ENCODE data around the gene PPM1B. TPM values are rescaled to one million over a fixed set of nuclear protein-coding genes. Genes with fewer than 3 reads are reported as not detected.

PPM1B gene
- total and polyA plus RNA-seq, 2 experiments from 2014 or later = 112 to 134 TPM

DNA sequence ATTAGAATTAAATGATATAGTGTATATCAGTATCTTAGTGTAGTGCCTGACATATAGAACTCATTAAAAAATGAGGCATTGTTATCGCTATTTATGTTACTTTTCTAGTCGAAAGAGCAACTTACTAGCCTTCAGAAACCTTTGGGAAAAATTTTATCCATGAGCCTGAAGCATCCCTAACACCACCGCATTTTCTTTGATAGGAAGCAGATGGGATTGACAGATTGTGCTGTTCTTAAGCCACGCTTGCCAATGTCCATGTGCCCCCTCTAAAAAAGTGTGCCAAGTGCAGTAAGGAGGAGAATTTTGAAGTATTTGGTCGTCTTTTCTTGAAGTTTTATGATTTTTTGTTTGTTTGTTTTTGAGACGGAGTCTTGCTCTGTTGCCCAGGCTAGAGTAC, 29.1 kb downstream of the PPM1B start (continued):
- TF ChIP-seq, protein P1, sequence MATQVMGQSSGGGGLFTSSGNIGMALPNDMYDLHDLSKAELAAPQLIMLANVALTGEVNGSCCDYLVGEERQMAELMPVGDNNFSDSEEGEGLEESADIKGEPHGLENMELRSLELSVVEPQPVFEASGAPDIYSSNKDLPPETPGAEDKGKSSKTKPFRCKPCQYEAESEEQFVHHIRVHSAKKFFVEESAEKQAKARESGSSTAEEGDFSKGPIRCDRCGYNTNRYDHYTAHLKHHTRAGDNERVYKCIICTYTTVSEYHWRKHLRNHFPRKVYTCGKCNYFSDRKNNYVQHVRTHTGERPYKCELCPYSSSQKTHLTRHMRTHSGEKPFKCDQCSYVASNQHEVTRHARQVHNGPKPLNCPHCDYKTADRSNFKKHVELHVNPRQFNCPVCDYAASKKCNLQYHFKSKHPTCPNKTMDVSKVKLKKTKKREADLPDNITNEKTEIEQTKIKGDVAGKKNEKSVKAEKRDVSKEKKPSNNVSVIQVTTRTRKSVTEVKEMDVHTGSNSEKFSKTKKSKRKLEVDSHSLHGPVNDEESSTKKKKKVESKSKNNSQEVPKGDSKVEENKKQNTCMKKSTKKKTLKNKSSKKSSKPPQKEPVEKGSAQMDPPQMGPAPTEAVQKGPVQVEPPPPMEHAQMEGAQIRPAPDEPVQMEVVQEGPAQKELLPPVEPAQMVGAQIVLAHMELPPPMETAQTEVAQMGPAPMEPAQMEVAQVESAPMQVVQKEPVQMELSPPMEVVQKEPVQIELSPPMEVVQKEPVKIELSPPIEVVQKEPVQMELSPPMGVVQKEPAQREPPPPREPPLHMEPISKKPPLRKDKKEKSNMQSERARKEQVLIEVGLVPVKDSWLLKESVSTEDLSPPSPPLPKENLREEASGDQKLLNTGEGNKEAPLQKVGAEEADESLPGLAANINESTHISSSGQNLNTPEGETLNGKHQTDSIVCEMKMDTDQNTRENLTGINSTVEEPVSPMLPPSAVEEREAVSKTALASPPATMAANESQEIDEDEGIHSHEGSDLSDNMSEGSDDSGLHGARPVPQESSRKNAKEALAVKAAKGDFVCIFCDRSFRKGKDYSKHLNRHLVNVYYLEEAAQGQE (IDR thresholded peaks at IDR 0.05; ENCODE audit: unreplicated experiment) = no peak
- no peak for TF ChIP-seq EZH2 (IDR thresholded peaks at IDR 0.05; ENCODE audit: low read depth, unreplicated experiment)
- TF ChIP-seq ZNF331 (CRISPR knock-in tag; IDR thresholded peaks at IDR 0.05; ENCODE audit: low read depth) = no peak
- TF ChIP-seq POLR2AphosphoS5 (IDR thresholded peaks at IDR 0.05; ENCODE audit: low read depth) = no peak

- Histone ChIP-seq H3K4me3 (no peak overlapping the region), H3F3A (replicated peaks; ENCODE audit: low read depth) (no peaks in the 10 kb centered on the region), H3K4me1 (ENCODE audit: insufficient read depth) (peaks cover 36% of the 10 kb centered on the region), H3K79me2 (replicated peaks; ENCODE audit: insufficient read depth) (peaks cover 100% of the 10 kb centered on the region), H3K9me2 (ENCODE audit: insufficient read depth) (no peaks in the 10 kb centered on the region), H4K20me1 (replicated peaks; ENCODE audit: insufficient read depth) (peaks cover 60% of the 10 kb centered on the region), H2AFZ (no peak overlapping the region), H3K36me3 (ENCODE audit: insufficient read depth) (no peaks in the 10 kb centered on the region), H3K27ac (ENCODE audit: low read depth) (peak overlapping the region; percentile 51; the same call in 1 of the 2 replicates), H3K4me2 (no peak overlapping the region), H3K27me3 (ENCODE audit: insufficient read depth) (no peaks in the 10 kb centered on the region)
- ATAC-seq = no peak
- H3K9me3 Mint-ChIP-seq = no peaks in the 10 kb centered on the region; the same call in 2 of the 3 replicates
- TF ChIP-seq POLR2AphosphoS5 (IDR thresholded peaks at IDR 0.05; ENCODE audit: low read depth) = no peak
- TF ChIP-seq, protein P1 (IDR thresholded peaks at IDR 0.05; ENCODE audit: unreplicated experiment) = no peak
- no peak for TF ChIP-seq ETS1 (IDR thresholded peaks at IDR 0.05)
- TF ChIP-seq NANOG (IDR thresholded peaks at IDR 0.05; ENCODE audit: borderline replicate concordance) = no peak
- no peak for TF ChIP-seq JUNB (IDR thresholded peaks at IDR 0.05; ENCODE audit: unreplicated experiment)
- TF ChIP-seq ZNF114 (CRISPR knock-in tag; IDR thresholded peaks at IDR 0.05) = no peak
- TF ChIP-seq, protein P2, sequence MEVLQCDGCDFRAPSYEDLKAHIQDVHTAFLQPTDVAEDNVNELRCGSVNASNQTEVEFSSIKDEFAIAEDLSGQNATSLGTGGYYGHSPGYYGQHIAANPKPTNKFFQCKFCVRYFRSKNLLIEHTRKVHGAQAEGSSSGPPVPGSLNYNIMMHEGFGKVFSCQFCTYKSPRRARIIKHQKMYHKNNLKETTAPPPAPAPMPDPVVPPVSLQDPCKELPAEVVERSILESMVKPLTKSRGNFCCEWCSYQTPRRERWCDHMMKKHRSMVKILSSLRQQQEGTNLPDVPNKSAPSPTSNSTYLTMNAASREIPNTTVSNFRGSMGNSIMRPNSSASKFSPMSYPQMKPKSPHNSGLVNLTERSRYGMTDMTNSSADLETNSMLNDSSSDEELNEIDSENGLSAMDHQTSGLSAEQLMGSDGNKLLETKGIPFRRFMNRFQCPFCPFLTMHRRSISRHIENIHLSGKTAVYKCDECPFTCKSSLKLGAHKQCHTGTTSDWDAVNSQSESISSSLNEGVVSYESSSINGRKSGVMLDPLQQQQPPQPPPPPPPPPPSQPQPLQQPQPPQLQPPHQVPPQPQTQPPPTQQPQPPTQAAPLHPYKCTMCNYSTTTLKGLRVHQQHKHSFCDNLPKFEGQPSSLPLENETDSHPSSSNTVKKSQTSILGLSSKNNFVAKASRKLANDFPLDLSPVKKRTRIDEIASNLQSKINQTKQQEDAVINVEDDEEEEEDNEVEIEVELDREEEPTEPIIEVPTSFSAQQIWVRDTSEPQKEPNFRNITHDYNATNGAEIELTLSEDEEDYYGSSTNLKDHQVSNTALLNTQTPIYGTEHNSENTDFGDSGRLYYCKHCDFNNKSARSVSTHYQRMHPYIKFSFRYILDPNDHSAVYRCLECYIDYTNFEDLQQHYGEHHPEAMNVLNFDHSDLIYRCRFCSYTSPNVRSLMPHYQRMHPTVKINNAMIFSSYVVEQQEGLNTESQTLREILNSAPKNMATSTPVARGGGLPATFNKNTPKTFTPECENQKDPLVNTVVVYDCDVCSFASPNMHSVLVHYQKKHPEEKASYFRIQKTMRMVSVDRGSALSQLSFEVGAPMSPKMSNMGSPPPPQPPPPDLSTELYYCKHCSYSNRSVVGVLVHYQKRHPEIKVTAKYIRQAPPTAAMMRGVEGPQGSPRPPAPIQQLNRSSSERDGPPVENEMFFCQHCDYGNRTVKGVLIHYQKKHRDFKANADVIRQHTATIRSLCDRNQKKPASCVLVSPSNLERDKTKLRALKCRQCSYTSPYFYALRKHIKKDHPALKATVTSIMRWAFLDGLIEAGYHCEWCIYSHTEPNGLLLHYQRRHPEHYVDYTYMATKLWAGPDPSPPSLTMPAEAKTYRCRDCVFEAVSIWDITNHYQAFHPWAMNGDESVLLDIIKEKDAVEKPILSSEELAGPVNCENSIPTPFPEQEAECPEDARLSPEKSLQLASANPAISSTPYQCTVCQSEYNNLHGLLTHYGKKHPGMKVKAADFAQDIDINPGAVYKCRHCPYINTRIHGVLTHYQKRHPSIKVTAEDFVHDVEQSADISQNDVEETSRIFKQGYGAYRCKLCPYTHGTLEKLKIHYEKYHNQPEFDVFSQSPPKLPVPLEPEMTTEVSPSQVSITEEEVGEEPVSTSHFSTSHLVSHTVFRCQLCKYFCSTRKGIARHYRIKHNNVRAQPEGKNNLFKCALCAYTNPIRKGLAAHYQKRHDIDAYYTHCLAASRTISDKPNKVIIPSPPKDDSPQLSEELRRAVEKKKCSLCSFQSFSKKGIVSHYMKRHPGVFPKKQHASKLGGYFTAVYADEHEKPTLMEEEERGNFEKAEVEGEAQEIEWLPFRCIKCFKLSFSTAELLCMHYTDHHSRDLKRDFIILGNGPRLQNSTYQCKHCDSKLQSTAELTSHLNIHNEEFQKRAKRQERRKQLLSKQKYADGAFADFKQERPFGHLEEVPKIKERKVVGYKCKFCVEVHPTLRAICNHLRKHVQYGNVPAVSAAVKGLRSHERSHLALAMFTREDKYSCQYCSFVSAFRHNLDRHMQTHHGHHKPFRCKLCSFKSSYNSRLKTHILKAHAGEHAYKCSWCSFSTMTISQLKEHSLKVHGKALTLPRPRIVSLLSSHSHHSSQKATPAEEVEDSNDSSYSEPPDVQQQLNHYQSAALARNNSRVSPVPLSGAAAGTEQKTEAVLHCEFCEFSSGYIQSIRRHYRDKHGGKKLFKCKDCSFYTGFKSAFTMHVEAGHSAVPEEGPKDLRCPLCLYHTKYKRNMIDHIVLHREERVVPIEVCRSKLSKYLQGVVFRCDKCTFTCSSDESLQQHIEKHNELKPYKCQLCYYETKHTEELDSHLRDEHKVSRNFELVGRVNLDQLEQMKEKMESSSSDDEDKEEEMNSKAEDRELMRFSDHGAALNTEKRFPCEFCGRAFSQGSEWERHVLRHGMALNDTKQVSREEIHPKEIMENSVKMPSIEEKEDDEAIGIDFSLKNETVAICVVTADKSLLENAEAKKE (CRISPR knock-in tag; IDR thresholded peaks at IDR 0.05) = no peak
- TF ChIP-seq ZNF331 (CRISPR knock-in tag; IDR thresholded peaks at IDR 0.05; ENCODE audit: low read depth) = no peak
- H3K4me1 Mint-ChIP-seq = peaks cover 44% of the 10 kb centered on the region
- no peaks in the 10 kb centered on the region for H3K27me3 Mint-ChIP-seq (ENCODE audit: insufficient read depth, low read depth, poor library complexity)
- H3K36me3 Mint-ChIP-seq (ENCODE audit: low read depth) = peaks cover 39% of the 10 kb centered on the region
- no peak overlapping the region for H3K27ac Mint-ChIP-seq
- DNase-seq (ENCODE audit: low spot score) = no peak
- no peak overlapping the region for H3K4me3 Mint-ChIP-seq
Observed at GRCh38 chr2:44200011-44200410, 31.3 kb downstream of the PPM1B start.

All from GM23338 (cell line).